A673 (cell line): ENCODE data around the gene IDNK. TPM values are rescaled to one million over a fixed set of nuclear protein-coding genes. Genes with fewer than 3 reads are reported as not detected.
A peak's percentile ranks its signal among the peaks of the same experiment; 100 is the strongest.

Experiments used
- BruUV-seq: library from RNA; stranded (reverse); fragments of 400-500 nt; replicated peaks from 2 replicates; lab custom pipeline; 2021; lab: Mats Ljungman, UMichigan
- CTCF ChIA-PET: fragments of 300-600 bp; sonication (Branson Sonifier 250); formaldehyde crosslinking; loops from one replicate; lab custom pipeline; 2022; ENCODE audit warnings: antibody characterized with exemption; lab: Charles Lee
- POLR2A ChIA-PET: fragments of 300-600 bp; sonication (Branson Sonifier 250); formaldehyde crosslinking; loops from one replicate; lab custom pipeline; 2022; ENCODE audit warnings: antibody characterized with exemption; ENCODE audit not compliant: low non-redundant PET; lab: Charles Lee
- DNase-seq: peaks from one replicate; pipeline ENCODE4 v3.0.0-alpha.2; 2015; ENCODE audit warnings: low spot score
- H3K27ac ChIP-seq: fragments of 200-600 bp; sonication (generic); 2 replicates; pipeline ENCODE4 v1.5.1; 2016; ENCODE audit warnings: mixed run types, low read depth, mild to moderate bottlenecking, mixed read lengths, antibody characterized with exemption, low read length; ENCODE audit not compliant: poor library complexity, severe bottlenecking
- H3K27me3 ChIP-seq: fragments of 200-600 bp; sonication (generic); replicated peaks from 2 replicates; pipeline ENCODE4 v1.6.1; 2017; ENCODE audit warnings: mixed run types, low read depth, mild to moderate bottlenecking, mixed read lengths, antibody characterized with exemption, low read length; ENCODE audit not compliant: insufficient read depth, poor library complexity
- H3K36me3 ChIP-seq: fragments of 200-600 bp; sonication (generic); 2 replicates; pipeline ENCODE4 v1.6.1; 2016; ENCODE audit warnings: mixed run types, mild to moderate bottlenecking, mixed read lengths, antibody characterized with exemption, low read length; ENCODE audit not compliant: insufficient read depth, poor library complexity, severe bottlenecking
- H3K4me1 ChIP-seq: fragments of 200-600 bp; sonication (generic); 2 replicates; pipeline ENCODE4 v1.6.1; 2017; ENCODE audit warnings: mixed run types, mild to moderate bottlenecking, mixed read lengths, antibody characterized with exemption, low read length; ENCODE audit not compliant: insufficient read depth, poor library complexity, severe bottlenecking
- H3K4me3 ChIP-seq: fragments of 200-600 bp; sonication (generic); 2 replicates; pipeline ENCODE4 v1.5.1; 2016; ENCODE audit warnings: low read depth, mixed run types, mild to moderate bottlenecking, mixed read lengths, low read length; ENCODE audit not compliant: poor library complexity, severe bottlenecking
- H3K9me3 ChIP-seq: fragments of 200-600 bp; sonication (generic); 2 replicates; pipeline ENCODE4 v1.6.1; 2016; ENCODE audit warnings: mixed run types, low read depth, mild to moderate bottlenecking, mixed read lengths, antibody characterized with exemption, low read length; ENCODE audit not compliant: poor library complexity, severe bottlenecking
- EZH2 ChIP-seq: fragments of 200-600 bp; sonication (generic); IDR thresholded peaks from 2 replicates; pipeline ENCODE4 v1.6.1; 2017; ENCODE audit warnings: borderline replicate concordance, low read depth, mild to moderate bottlenecking, mixed read lengths, antibody characterized with exemption, low read length; ENCODE audit not compliant: poor library complexity, severe bottlenecking
- intact Hi-C: fragments of 100-400 bp; cut with micrococcal nuclease; formaldehyde crosslinking; loops from one replicate; pipeline ENCODE4 v1.10.0; 2022; ENCODE audit not compliant: unreplicated experiment
- total RNA-seq: library from RNA; stranded (reverse); gene quantifications from 2 replicates; pipeline ENCODE4 v1.2.3, GENCODE V29; 2021
- TF ChIP-seq, protein P1 (sequence below): fragments of 300-800, 200-600 bp; sonication (generic); conservative IDR thresholded peaks from 2 replicates; pipeline ENCODE4 v1.5.1; 2017; ENCODE audit warnings: low read depth, mild to moderate bottlenecking, antibody characterized with exemption, low read length, moderate library complexity, mixed read lengths

Gene IDNK
- total RNA-seq, 1 experiment from 2014 or later = 1.6 TPM

DNA sequence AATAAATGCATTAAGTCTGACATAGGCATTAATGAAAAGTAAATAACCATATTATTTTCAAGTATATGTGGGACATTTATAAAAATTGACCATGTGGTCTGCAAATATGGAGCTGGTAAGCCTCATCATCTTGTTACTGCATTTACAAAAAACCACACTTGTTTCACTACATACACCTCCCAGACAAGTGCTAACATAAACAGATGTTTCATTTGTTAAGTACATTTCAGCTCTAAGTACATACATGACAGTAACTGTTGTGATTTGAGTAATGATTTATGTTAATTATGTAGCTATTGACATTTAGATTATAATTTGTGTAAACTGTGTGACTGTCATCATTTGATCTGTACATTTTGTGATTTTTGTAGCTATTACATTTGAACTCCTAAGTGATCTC, 13.9 kb downstream of the IDNK start:
- DNase-seq = no peak
- no peaks in the 10 kb centered on the region for H3K36me3 ChIP-seq
- no TSS peak for BruUV-seq
- TF ChIP-seq EZH2 = no peak
- TF ChIP-seq, protein P1, sequence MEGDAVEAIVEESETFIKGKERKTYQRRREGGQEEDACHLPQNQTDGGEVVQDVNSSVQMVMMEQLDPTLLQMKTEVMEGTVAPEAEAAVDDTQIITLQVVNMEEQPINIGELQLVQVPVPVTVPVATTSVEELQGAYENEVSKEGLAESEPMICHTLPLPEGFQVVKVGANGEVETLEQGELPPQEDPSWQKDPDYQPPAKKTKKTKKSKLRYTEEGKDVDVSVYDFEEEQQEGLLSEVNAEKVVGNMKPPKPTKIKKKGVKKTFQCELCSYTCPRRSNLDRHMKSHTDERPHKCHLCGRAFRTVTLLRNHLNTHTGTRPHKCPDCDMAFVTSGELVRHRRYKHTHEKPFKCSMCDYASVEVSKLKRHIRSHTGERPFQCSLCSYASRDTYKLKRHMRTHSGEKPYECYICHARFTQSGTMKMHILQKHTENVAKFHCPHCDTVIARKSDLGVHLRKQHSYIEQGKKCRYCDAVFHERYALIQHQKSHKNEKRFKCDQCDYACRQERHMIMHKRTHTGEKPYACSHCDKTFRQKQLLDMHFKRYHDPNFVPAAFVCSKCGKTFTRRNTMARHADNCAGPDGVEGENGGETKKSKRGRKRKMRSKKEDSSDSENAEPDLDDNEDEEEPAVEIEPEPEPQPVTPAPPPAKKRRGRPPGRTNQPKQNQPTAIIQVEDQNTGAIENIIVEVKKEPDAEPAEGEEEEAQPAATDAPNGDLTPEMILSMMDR = no peak
- H3K4me1 ChIP-seq = peaks cover 3% of the 10 kb centered on the region
- no peak overlapping the region for H3K27ac ChIP-seq
- no peaks in the 10 kb centered on the region for H3K27me3 ChIP-seq
- ChIA-PET POLR2A (no interaction called here), CTCF (no interaction called here)
- no peak overlapping the region for H3K4me3 ChIP-seq
- intact Hi-C loops = no loop called here
- no peaks in the 10 kb centered on the region for H3K9me3 ChIP-seq

DNA sequence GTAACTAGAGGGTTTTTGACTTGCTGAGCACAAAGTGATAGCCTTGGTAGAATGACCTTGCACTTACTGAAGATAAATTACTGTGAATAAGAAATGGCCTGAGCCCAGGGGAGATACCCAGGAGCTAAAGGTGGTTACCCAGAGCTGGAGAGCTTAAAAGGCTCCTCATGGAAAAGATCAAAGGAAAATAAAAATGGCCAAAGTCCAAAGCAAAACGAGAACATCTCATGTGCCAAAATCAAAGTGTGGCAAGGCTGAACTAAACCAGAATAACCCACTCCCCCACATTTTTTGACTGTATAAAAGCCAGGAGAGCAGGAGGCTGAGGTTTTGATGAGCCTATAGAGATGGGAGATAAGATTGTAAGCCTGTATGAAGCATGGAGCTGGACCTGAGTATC, 14.4 kb downstream of the IDNK start:
- Histone ChIP-seq H3K36me3 (no peaks in the 10 kb centered on the region), H3K9me3 (no peaks in the 10 kb centered on the region), H3K27me3 (no peaks in the 10 kb centered on the region), H3K4me1 (peaks cover 3% of the 10 kb centered on the region), H3K27ac (no peak overlapping the region), H3K4me3 (no peak overlapping the region)
- no peak for TF ChIP-seq EZH2
- TF ChIP-seq, protein P1 = no peak
- POLR2A ChIA-PET = no interaction called here
- CTCF ChIA-PET = no interaction called here
- no TSS peak for BruUV-seq
- DNase-seq = no peak
- intact Hi-C loops = no loop called here

DNA sequence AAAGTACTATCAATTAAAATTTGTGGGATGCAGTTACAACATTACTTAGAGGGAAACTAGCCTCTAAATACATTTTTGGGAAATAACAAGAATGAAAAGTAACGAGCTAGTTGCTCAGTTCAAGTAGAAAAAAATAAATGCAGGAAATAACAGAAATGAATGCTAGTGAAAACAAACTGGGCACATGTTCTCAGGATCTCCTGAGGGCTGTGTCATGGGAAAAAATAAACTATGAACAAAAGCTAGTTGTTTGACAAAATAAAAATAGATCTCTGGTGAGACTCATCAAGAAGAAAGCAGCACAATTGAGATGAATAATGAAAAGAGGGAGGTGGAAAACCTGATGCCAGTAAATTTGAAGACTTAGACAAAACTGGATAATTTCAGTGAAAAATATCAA, 16.3 kb downstream of the IDNK start:
- CTCF ChIA-PET = no interaction called here
- BruUV-seq = no TSS peak
- POLR2A ChIA-PET = no interaction called here

More for the DNA sequence above, 16.3 kb downstream of the IDNK start:
- Histone ChIP-seq H3K4me1 (peaks cover 10% of the 10 kb centered on the region), H3K4me3 (no peak overlapping the region), H3K36me3 (no peaks in the 10 kb centered on the region), H3K27ac (peak overlapping the region; percentile 28), H3K27me3 (no peaks in the 10 kb centered on the region), H3K9me3 (no peaks in the 10 kb centered on the region)
- no peak for TF ChIP-seq EZH2
- TF ChIP-seq, protein P1 = no peak
- intact Hi-C loops = no loop called here
- no peak for DNase-seq
